Transverse colon (tissue), 3 donors: ENCODE measurements around the gene VPS13A.

Source experiments
- CTCF ChIP-seq, 5 experiments: fragments of 200-600 bp in 3 of 5; fragments of 450-650 bp in 2 of 5; sonication (generic) in 3 of 5; IDR thresholded peaks; 1 replicate in 2 of 5; 2 replicates in 3 of 5; pipeline ENCODE4 v1.5.1; 2016 to 2017; ENCODE audit warnings: antibody characterized with exemption in 5 of 5, inconsistent platforms in 3 of 5, mild to moderate bottlenecking in 2 of 5, moderate library complexity in 1 of 5
- POLR2A ChIP-seq: fragments of 450-650 bp; IDR thresholded peaks from one replicate; pipeline ENCODE4 v1.6.1; 2016; ENCODE audit warnings: antibody characterized with exemption, mild to moderate bottlenecking, moderate library complexity

GRCh38 chr9:77469515-77470231, 292.3 kb downstream of the VPS13A start:
- TF ChIP-seq CTCF (IDR thresholded peaks at IDR 0.05) (no peak), POLR2A (no peak)
